Brain microvascular endothelial cell (primary cell): ENCODE results near the gene FAM184B.
"Not testable (repeated sequence)": the region's sequence is repeated elsewhere in the genome, so short reads cannot be mapped to it uniquely, and the experiment has no call there.

Source experiments
- DNase-seq: peaks from one replicate; pipeline ENCODE4 v3.0.0-alpha.2; 2020
- H3K27ac ChIP-seq: fragments of 250-450 bp; sonication (Bioruptor Pico); 2 replicates; pipeline ENCODE4 v1.5.1; 2020; ENCODE audit warnings: mild to moderate bottlenecking, moderate library complexity
- H3K27me3 ChIP-seq: fragments of 250-450 bp; sonication (Bioruptor Pico); replicated peaks from 2 replicates; pipeline ENCODE4 v1.5.1; 2020; ENCODE audit warnings: mild to moderate bottlenecking
- H3K36me3 ChIP-seq: fragments of 250-450 bp; sonication (Bioruptor Pico); replicated peaks from 2 replicates; pipeline ENCODE4 v1.5.1; 2020; ENCODE audit warnings: mild to moderate bottlenecking
- H3K4me3 ChIP-seq: 2 replicates; pipeline ENCODE4 v1.5.1; 2011; ENCODE audit warnings: low read depth, mild to moderate bottlenecking, control low read depth, low read length, moderate library complexity
- CTCF ChIP-seq: IDR thresholded peaks from 2 replicates; pipeline ENCODE4 v1.5.1; 2011; ENCODE audit warnings: low read depth, mild to moderate bottlenecking, moderate library complexity, low read length, control low read depth, inconsistent platforms; ENCODE audit errors: missing control alignments
- in situ Hi-C: cut with HindIII; loops from 2 replicates; pipeline ENCODE4 v1.10.0; 2017; ENCODE audit warnings: low sequenced_read_pairs, low pct_ligation_motif_present

The FAM184B gene

GRCh38 chr4:17713779-17714178 lies 67.6 kb downstream of the FAM184B start:
- Histone ChIP-seq H3K27ac (no peak overlapping the region), H3K27me3 (no peaks in the 10 kb centered on the region), H3K4me3 (no peak overlapping the region), H3K36me3 (no peaks in the 10 kb centered on the region)
- no peak for DNase-seq
- TF ChIP-seq CTCF: no peak
- in situ Hi-C loops: no loop called here

GRCh38 chr4:17712166-17712565 lies 69.3 kb downstream of the FAM184B start:
- DNase-seq: no peak
- Histone ChIP-seq H3K27me3 (no peaks in the 10 kb centered on the region), H3K4me3 (no peak overlapping the region), H3K36me3 (no peaks in the 10 kb centered on the region), H3K27ac (no peak overlapping the region)
- in situ Hi-C loops: no loop called here
- no peak for TF ChIP-seq CTCF

- H3K4me3 ChIP-seq, H3K27ac ChIP-seq, H3K27me3 ChIP-seq, in situ Hi-C loops, DNase-seq, H3K36me3 ChIP-seq: not testable (repeated sequence)
These were observed 70.2 kb downstream of the FAM184B start for GRCh38 chr4:17711206-17711605.

DNA sequence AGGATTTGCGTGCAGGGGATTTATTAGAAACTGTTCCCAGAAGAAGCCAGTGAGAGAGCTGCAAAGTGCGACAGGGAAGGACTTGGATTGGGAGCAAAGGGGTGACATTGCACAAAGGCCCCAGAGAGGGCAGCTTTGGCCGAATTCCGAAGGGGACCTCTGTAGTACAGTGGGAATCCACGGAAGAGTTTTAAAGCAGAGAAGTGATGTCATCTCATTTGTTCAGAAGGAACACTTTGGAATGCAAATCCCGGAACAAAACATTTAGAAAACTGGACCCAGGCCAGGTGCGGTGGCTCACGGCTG lies 71.7 kb downstream of the FAM184B start:
- H3K27me3 ChIP-seq: no peaks in the 10 kb centered on the region
- no peaks in the 10 kb centered on the region for H3K36me3 ChIP-seq
- in situ Hi-C loops: no loop called here
- no peak for DNase-seq
- TF ChIP-seq CTCF: no peak
- no peak overlapping the region for H3K4me3 ChIP-seq
- no peak overlapping the region for H3K27ac ChIP-seq

DNA sequence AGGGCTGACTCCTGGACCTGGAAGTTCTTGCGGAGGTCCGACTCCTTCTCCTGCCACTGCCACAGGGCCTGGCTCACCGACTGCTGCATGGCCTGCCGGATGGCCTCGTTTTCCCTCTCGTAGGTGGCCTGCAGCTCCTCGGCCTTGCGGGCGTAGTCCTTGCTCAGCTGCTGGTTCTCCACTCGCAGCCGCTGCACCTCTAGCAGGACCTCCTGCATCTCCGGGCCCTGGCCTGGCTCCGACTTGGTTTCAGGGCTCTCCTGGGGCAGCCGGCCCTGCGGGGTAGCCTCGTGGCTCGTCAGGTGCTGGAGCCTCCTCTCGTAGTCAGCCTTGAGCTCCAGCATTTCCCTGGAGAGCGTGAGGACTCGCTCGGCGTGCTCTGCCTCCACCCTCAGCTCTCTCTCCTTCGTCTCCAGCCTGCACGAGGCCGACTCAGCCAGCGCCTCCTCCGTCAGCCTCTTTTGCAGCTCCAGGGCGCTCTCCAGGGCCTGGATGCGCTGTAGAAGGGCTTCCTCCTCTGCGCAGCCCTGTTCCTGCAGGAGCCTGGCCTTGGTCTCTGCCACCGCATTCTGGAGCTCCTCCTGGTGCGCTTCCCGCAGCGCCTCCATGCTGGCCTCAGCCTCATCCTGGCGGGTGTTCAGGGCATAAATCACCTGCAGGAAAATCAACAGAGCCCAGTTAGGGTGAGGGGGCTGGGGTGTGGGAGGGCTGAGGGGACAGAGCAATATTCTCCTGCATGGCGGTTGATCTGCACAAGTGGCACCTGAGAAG lies 72.2 kb downstream of the FAM184B start:
- H3K36me3 ChIP-seq: no peaks in the 10 kb centered on the region
- H3K4me3 ChIP-seq: no peak overlapping the region
- no peak overlapping the region for H3K27ac ChIP-seq
- no peak for DNase-seq
- in situ Hi-C loops: no loop called here
- TF ChIP-seq CTCF: no peak
- H3K27me3 ChIP-seq: no peaks in the 10 kb centered on the region

DNA sequence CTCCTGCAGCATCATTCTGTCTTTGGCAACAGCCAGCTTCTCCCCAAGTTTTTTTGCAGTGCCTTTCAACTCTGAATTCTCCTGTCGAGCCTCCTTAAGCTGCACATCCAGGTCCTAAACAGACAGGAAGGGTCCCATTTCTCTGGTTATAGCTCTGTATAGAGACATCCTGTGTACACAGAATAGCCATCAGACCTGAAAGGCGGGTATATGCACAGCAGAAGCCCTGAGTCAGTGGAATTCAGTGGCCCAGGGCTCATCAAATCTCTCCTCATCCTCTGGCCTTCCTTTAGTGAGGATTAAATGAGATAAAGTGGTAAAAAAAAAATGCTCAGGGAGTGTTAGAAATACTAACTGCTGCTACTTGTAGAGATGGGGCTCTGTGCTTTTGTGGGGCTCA lies 73.8 kb downstream of the FAM184B start:
- no peak overlapping the region for H3K27ac ChIP-seq
- DNase-seq: no peak
- H3K27me3 ChIP-seq: no peaks in the 10 kb centered on the region
- no peaks in the 10 kb centered on the region for H3K36me3 ChIP-seq
- no peak for TF ChIP-seq CTCF
- H3K4me3 ChIP-seq: no peak overlapping the region
- in situ Hi-C loops: no loop called here
